ENCODE measurements around the gene CDH11. TPM values are rescaled to one million over a fixed set of nuclear protein-coding genes. Genes with fewer than 3 reads are reported as not detected.

The CDH11 gene
- total and polyA plus RNA-seq, 7 donors = 1.2 to 146 (median 19.3) TPM

GRCh38 chr16:64981568-64982281 is 140.1 kb downstream of the CDH11 start:
- WGBS, 2 donors = 75 to 84% methylated on average over 11 of the region's 11 CpGs
- Histone ChIP-seq H3K4me3 (no peak overlapping the region), H3K36me3 (peaks cover 0 to 6% (median 0%) of the 10 kb centered on the region in 4 donors), H3K27me3 (no peaks in the 10 kb centered on the region), H3K27ac (no peak overlapping the region), H3K4me1 (peaks cover 0 to 20% (median 3%) of the 10 kb centered on the region in 4 donors), H3K9me3 (no peaks in the 10 kb centered on the region)
- no peak for DNase-seq
- TF ChIP-seq POLR2A (IDR thresholded peaks at IDR 0.05) (no peak), POLR2AphosphoS5 (IDR thresholded peaks at IDR 0.05) (no peak)
- TF ChIP-seq, protein P1, sequence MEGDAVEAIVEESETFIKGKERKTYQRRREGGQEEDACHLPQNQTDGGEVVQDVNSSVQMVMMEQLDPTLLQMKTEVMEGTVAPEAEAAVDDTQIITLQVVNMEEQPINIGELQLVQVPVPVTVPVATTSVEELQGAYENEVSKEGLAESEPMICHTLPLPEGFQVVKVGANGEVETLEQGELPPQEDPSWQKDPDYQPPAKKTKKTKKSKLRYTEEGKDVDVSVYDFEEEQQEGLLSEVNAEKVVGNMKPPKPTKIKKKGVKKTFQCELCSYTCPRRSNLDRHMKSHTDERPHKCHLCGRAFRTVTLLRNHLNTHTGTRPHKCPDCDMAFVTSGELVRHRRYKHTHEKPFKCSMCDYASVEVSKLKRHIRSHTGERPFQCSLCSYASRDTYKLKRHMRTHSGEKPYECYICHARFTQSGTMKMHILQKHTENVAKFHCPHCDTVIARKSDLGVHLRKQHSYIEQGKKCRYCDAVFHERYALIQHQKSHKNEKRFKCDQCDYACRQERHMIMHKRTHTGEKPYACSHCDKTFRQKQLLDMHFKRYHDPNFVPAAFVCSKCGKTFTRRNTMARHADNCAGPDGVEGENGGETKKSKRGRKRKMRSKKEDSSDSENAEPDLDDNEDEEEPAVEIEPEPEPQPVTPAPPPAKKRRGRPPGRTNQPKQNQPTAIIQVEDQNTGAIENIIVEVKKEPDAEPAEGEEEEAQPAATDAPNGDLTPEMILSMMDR (IDR thresholded peaks at IDR 0.05) = no peak
- intact Hi-C loops (cut with DNase I) = no loop called here

DNA sequence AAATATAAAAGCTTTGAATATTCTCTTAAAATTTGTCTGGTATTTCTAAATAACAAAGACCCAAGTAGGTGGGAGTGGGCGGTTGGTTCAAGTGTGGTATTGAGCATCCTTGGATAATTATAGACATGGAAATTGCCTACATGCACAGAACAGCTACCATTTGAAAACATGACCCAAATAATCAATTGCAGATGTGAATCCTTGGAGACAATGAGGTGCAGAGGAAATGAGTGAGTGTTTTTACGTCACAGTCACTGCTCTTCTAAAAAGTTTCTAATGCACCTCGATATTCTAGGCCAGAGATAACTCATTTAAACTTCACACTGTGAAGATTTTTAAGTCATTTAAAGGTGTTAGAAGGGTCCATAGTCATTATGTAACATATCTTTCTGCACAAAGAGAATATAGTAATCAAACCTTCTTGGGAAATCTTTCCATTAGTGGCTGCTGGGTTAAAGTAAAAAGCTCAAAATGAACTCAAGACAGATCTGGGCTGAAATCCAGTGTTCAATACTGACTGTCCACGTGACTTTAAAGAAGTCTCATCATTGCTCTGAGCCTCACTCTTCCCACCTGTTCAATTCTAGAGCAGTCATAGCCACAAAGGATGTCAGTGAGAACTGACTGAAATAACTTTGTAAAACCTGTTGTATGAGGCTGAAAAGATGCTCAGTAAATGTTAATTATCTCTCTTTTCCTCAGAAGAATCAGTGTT is 144.5 kb downstream of the CDH11 start:
- Histone ChIP-seq H3K4me3 (no peak overlapping the region), H3K4me1 (peaks cover 0 to 8% (median 3%) of the 10 kb centered on the region in 4 donors), H3K27me3 (no peaks in the 10 kb centered on the region), H3K27ac (no peak overlapping the region), H3K9me3 (no peaks in the 10 kb centered on the region), H3K36me3 (peaks cover 0 to 8% (median under 1%) of the 10 kb centered on the region in 4 donors)
- 75% methylated on average over 4 of the region's 4 CpGs for WGBS, 2 donors
- no peak for TF ChIP-seq POLR2AphosphoS5 (IDR thresholded peaks at IDR 0.05)
- no peak for TF ChIP-seq EP300 (IDR thresholded peaks at IDR 0.05)
- TF ChIP-seq POLR2A (IDR thresholded peaks at IDR 0.05) = no peak
- TF ChIP-seq, protein P1 (IDR thresholded peaks at IDR 0.05) = no peak
- no peak for DNase-seq
- intact Hi-C loops (cut with DNase I) = no loop called here

DNA sequence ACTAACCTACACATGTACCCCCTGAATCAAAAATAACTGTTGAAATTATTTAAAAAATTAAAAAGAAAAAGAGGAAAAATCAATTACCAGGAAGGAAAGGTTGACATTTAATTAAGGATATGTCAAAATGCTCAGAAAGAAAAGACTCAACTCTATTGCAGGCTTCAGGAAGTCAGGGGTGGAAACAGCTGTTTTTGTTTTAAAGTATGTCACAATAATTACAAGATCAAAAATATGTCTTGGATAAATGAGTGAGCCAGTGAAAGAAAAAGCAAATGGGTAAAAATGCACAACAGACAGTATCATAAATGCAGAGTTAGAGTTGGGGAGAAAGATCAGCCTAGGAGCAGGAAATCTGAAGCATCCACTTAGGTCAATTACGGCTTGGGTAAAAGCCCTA is 146.0 kb downstream of the CDH11 start:
- TF ChIP-seq POLR2AphosphoS5 (IDR thresholded peaks at IDR 0.05) = no peak
- TF ChIP-seq POLR2A (IDR thresholded peaks at IDR 0.05) = no peak
- no peak for TF ChIP-seq EP300 (IDR thresholded peaks at IDR 0.05)
- TF ChIP-seq, protein P1 (IDR thresholded peaks at IDR 0.05) = no peak
- H3K27me3 ChIP-seq = no peaks in the 10 kb centered on the region
- intact Hi-C loops (cut with DNase I) = no loop called here
- H3K4me1 ChIP-seq = no peaks in the 10 kb centered on the region
- peaks cover 0 to 23% (median 8%) of the 10 kb centered on the region in 4 donors for H3K36me3 ChIP-seq
- DNase-seq = no peak
- H3K27ac ChIP-seq = no peak overlapping the region
- H3K4me3 ChIP-seq = no peak overlapping the region
- H3K9me3 ChIP-seq = no peaks in the 10 kb centered on the region
- WGBS, 2 donors = 89 to 92% methylated on average over 1 of the region's 1 CpG

DNA sequence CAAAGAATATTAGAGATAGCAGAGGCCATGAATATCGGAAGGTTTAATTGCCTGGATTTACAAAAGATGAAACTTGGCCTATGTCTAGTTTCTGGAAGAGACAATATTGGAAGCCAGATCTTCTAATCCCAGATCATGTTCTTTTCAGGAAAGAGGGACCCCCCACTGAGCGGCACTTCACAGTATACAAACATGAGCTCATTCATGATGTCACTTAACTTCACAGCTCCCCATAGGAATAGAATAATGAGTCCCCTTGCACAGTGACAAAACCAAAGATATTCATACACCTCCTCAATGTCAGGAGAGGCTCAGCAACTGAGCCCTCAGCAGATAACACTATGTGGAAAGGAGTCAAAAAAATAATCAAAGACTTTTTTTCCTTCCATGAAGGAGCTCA is 147.5 kb downstream of the CDH11 start:
- H3K36me3 ChIP-seq = peaks cover 0 to 37% (median 11%) of the 10 kb centered on the region in 4 donors
- no peak overlapping the region for H3K4me3 ChIP-seq
- 84 to 93% methylated on average over 2 of the region's 2 CpGs for WGBS, 2 donors
- no peaks in the 10 kb centered on the region for H3K9me3 ChIP-seq
- DNase-seq = no peak
- no peaks in the 10 kb centered on the region for H3K27me3 ChIP-seq
- intact Hi-C loops (cut with DNase I) = no loop called here
- no peak for TF ChIP-seq POLR2AphosphoS5 (IDR thresholded peaks at IDR 0.05)
- no peak for TF ChIP-seq POLR2A (IDR thresholded peaks at IDR 0.05)
- TF ChIP-seq EP300 (IDR thresholded peaks at IDR 0.05) = no peak
- TF ChIP-seq, protein P1 (IDR thresholded peaks at IDR 0.05) = no peak
- H3K27ac ChIP-seq = no peak overlapping the region
- no peaks in the 10 kb centered on the region for H3K4me1 ChIP-seq

All from sigmoid colon (tissue), 7 donors.